Measurements from ENCODE around the gene CABP2. TPM values are rescaled to one million over a fixed set of nuclear protein-coding genes. Genes with fewer than 3 reads are reported as not detected.
A peak's percentile ranks its signal among the peaks of the same experiment; 100 is the strongest.

The CABP2 gene
- total RNA-seq, 6 experiments from 2014 or later = not detected

- DNase-seq = no peak
- Mint-ChIP-seq H3K27me3 (ENCODE audit: insufficient read depth) (peaks cover 25% of the 10 kb centered on the region), H3K27ac (no peak overlapping the region), H3K4me3 (no peak overlapping the region), H3K9me3 (no peaks in the 10 kb centered on the region), H3K4me1 (ENCODE audit: low read depth) (peaks cover 8% of the 10 kb centered on the region; the same call in 1 of the 2 replicates), H3K36me3 (ENCODE audit: low read depth) (no peaks in the 10 kb centered on the region)
- no peak for TF ChIP-seq CTCF (IDR thresholded peaks at IDR 0.05)
These were observed 18.9 kb upstream of the CABP2 start for GRCh38 chr11:67542169-67542568.

- peak; percentile 23; the same call in 1 of the 2 replicates for TF ChIP-seq CTCF (IDR thresholded peaks at IDR 0.05)
- Mint-ChIP-seq H3K36me3 (ENCODE audit: low read depth) (no peaks in the 10 kb centered on the region), H3K27ac (no peak overlapping the region), H3K9me3 (no peaks in the 10 kb centered on the region), H3K4me1 (ENCODE audit: low read depth) (peaks cover 8% of the 10 kb centered on the region; the same call in 1 of the 2 replicates), H3K4me3 (no peak overlapping the region), H3K27me3 (ENCODE audit: insufficient read depth) (peaks cover 21% of the 10 kb centered on the region)
- DNase-seq = no peak
These were observed 18.0 kb upstream of the CABP2 start for GRCh38 chr11:67541198-67541597.

- TF ChIP-seq CTCF (IDR thresholded peaks at IDR 0.05) = no peak
- Mint-ChIP-seq H3K9me3 (peaks cover 10% of the 10 kb centered on the region), H3K27me3 (ENCODE audit: insufficient read depth) (peaks cover 10% of the 10 kb centered on the region), H3K4me1 (ENCODE audit: low read depth) (peaks cover 8% of the 10 kb centered on the region; the same call in 1 of the 2 replicates), H3K36me3 (ENCODE audit: low read depth) (no peaks in the 10 kb centered on the region), H3K27ac (no peak overlapping the region), H3K4me3 (no peak overlapping the region)
- no peak for DNase-seq
These were observed 16.3 kb upstream of the CABP2 start for GRCh38 chr11:67539550-67539949.

- H3K27ac Mint-ChIP-seq = no peak overlapping the region
- no peak overlapping the region for H3K4me3 Mint-ChIP-seq
- no peak for DNase-seq
- peaks cover 8% of the 10 kb centered on the region; the same call in 1 of the 2 replicates for H3K4me1 Mint-ChIP-seq (ENCODE audit: low read depth)
- peaks cover 2% of the 10 kb centered on the region; the same call in 1 of the 2 replicates for H3K36me3 Mint-ChIP-seq (ENCODE audit: low read depth)
- H3K9me3 Mint-ChIP-seq = peaks cover 16% of the 10 kb centered on the region
- peaks cover 10% of the 10 kb centered on the region for H3K27me3 Mint-ChIP-seq (ENCODE audit: insufficient read depth)
- TF ChIP-seq CTCF (IDR thresholded peaks at IDR 0.05) = no peak
These were observed 15.7 kb upstream of the CABP2 start for GRCh38 chr11:67538823-67539505.

GRCh38 chr11:67538306-67538705 lies 15.1 kb upstream of the CABP2 start:
- H3K4me3 Mint-ChIP-seq = no peak overlapping the region
- DNase-seq = peak; percentile 29
- peaks cover 23% of the 10 kb centered on the region for H3K9me3 Mint-ChIP-seq
- H3K27me3 Mint-ChIP-seq (ENCODE audit: insufficient read depth) = peaks cover 5% of the 10 kb centered on the region
- peaks cover 8% of the 10 kb centered on the region; the same call in 1 of the 2 replicates for H3K4me1 Mint-ChIP-seq (ENCODE audit: low read depth)
- peaks cover 7% of the 10 kb centered on the region; the same call in 1 of the 2 replicates for H3K36me3 Mint-ChIP-seq (ENCODE audit: low read depth)
- no peak for TF ChIP-seq CTCF (IDR thresholded peaks at IDR 0.05)
- H3K27ac Mint-ChIP-seq = no peak overlapping the region

All from HFFc6 (cell line).